ENCODE results near the gene COL15A1.

COL15A1 gene

GRCh38 chr9:98950262-98950661 is 6.6 kb downstream of the COL15A1 start:
- no peak for DNase-seq

- no peak for DNase-seq
Observed at GRCh38 chr9:98951967-98952366, 8.3 kb downstream of the COL15A1 start.

GRCh38 chr9:98953581-98954243 is 10.0 kb downstream of the COL15A1 start:
- DNase-seq, result no peak

GRCh38 chr9:98954244-98954610 is 10.5 kb downstream of the COL15A1 start:
- no peak for DNase-seq

- DNase-seq, result no peak
Observed at GRCh38 chr9:98955259-98955658, 11.6 kb downstream of the COL15A1 start.

- no peak for DNase-seq
Observed at GRCh38 chr9:98957826-98958225, 14.1 kb downstream of the COL15A1 start.

- no peak for DNase-seq
Observed at GRCh38 chr9:98958271-98958984, 14.7 kb downstream of the COL15A1 start.

- no peak for DNase-seq
Observed at GRCh38 chr9:98960409-98960808, 16.7 kb downstream of the COL15A1 start.

- DNase-seq, result no peak
Observed at GRCh38 chr9:98961513-98962180, 17.9 kb downstream of the COL15A1 start.

- no peak for DNase-seq
Observed at GRCh38 chr9:98962181-98962560, 18.5 kb downstream of the COL15A1 start.

GRCh38 chr9:98962861-98963260 is 19.2 kb downstream of the COL15A1 start:
- no peak for DNase-seq

GRCh38 chr9:98964201-98964600 is 20.5 kb downstream of the COL15A1 start:
- DNase-seq, result no peak

- DNase-seq, result no peak
Observed at GRCh38 chr9:98964911-98965336, 21.2 kb downstream of the COL15A1 start.

- DNase-seq, result no peak
Observed at GRCh38 chr9:98966676-98967075, 23.0 kb downstream of the COL15A1 start.

- no peak for DNase-seq
Observed at GRCh38 chr9:98967257-98967656, 23.6 kb downstream of the COL15A1 start.

GRCh38 chr9:98967680-98968079 is 24.0 kb downstream of the COL15A1 start:
- no peak for DNase-seq

- no peak for DNase-seq
Observed at GRCh38 chr9:98968601-98969337, 25.1 kb downstream of the COL15A1 start.

GRCh38 chr9:98970532-98971041 is 26.9 kb downstream of the COL15A1 start:
- DNase-seq, result no peak

- DNase-seq, result no peak
Observed at GRCh38 chr9:98971168-98971914, 27.6 kb downstream of the COL15A1 start.

GRCh38 chr9:98971915-98972223 is 28.2 kb downstream of the COL15A1 start:
- no peak for DNase-seq

- DNase-seq, result no peak
Observed at GRCh38 chr9:98972716-98973115, 29.0 kb downstream of the COL15A1 start.

GRCh38 chr9:98973171-98973570 is 29.5 kb downstream of the COL15A1 start:
- no peak for DNase-seq

- DNase-seq, result no peak
Observed at GRCh38 chr9:98973576-98973975, 29.9 kb downstream of the COL15A1 start.

All from activated CD8-positive, alpha-beta memory T cell treated with anti-CD3 and anti-CD28 coated beads for 24 hours (primary cell).